OCI-LY1 (cell line): ENCODE data around the gene PLD1.

ENCODE experiments used
- CTCF ChIP-seq: fragments of 200-600 bp; sonication (generic), shearing (Covaris generic); IDR thresholded peaks from 2 replicates; pipeline ENCODE4 v1.5.1; 2017; ENCODE audit warnings: mild to moderate bottlenecking, antibody characterized with exemption, low read length, moderate library complexity, mixed read lengths
- EZH2 ChIP-seq: fragments of 200-600 bp; sonication (generic), shearing (Covaris generic); IDR thresholded peaks from 2 replicates; pipeline ENCODE4 v1.8.0; 2017; ENCODE audit warnings: borderline replicate concordance, mixed run types, mild to moderate bottlenecking, antibody characterized with exemption, low read length, moderate library complexity, mixed read lengths

- no peak for TF ChIP-seq CTCF
- no peak for TF ChIP-seq EZH2
These were observed 13.5 kb downstream of the PLD1 start for GRCh38 chr3:171796625-171797264.
